ENCODE measurements around the gene MINK1. TPM values are rescaled to one million over a fixed set of nuclear protein-coding genes. Genes with fewer than 3 reads are reported as not detected.

The MINK1 gene
- total and polyA plus RNA-seq, 10 of the 15 experiments (the other 5 are each of a cell fraction or from before 2014, with no cell fraction given) = 0.08 to 55.6 (median 15.0) TPM

DNA sequence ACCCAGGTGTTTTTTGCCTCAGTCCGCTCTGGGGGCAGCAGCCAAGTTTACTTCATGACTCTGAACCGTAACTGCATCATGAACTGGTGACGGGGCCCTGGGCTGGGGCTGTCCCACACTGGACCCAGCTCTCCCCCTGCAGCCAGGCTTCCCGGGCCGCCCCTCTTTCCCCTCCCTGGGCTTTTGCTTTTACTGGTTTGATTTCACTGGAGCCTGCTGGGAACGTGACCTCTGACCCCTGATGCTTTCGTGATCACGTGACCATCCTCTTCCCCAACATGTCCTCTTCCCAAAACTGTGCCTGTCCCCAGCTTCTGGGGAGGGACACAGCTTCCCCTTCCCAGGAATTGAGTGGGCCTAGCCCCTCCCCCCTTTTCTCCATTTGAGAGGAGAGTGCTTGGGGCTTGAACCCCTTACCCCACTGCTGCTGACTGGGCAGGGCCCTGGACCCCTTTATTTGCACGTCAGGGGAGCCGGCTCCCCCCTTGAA, 64.1 kb downstream of the MINK1 start:
- in situ Hi-C loops (cut with MboI) = no loop called here

More for the DNA sequence above, 64.1 kb downstream of the MINK1 start:
- peaks cover 3 to 17% of the 10 kb centered on the region in 2 experiments; a peak in 3 of 4 replicates for H3K36me3 ChIP-seq (ENCODE audit: control insufficient read depth in 2 of 2, insufficient read depth in 2 of 2, low read length in 1 of 2)
- DNase-seq (ENCODE audit: low read depth, low spot score) = no peak
- H3K9me3 ChIP-seq (replicated peaks; ENCODE audit: control insufficient read depth, insufficient read depth, low read length) = no peaks in the 10 kb centered on the region; the same call in 2 of the 3 replicates
- H2AFZ ChIP-seq (ENCODE audit: control insufficient read depth, low read depth, low read length) = no peak overlapping the region
- ATAC-seq = no peak
- FAIRE-seq = no peak
- peaks cover 10% of the 10 kb centered on the region; the same call in 1 of the 2 replicates for H3K4me1 ChIP-seq (ENCODE audit: control insufficient read depth, insufficient read depth, low read length)
- no peaks in the 10 kb centered on the region for H4K20me1 ChIP-seq (ENCODE audit: control insufficient read depth, insufficient read depth)
- H3K27me3 ChIP-seq (replicated peaks in 1 of 2; ENCODE audit: control insufficient read depth in 2 of 2, insufficient read depth in 2 of 2, low read length in 1 of 2) = no peaks in the 10 kb centered on the region; a peak in 1 of 4 replicates
- SMC1A ChIA-PET (ENCODE audit: uncharacterized antibody, unreplicated experiment) = no interaction called here
- TF ChIP-seq KLF5 (IDR thresholded peaks at IDR 0.05; ENCODE audit: partially characterized antibody) (no peak), NR2F1 (conservative IDR thresholded peaks at IDR 0.05) (0 out of 2 replicates have a peak, but pooled peaks have one; percentile 14), HCFC1 (IDR thresholded peaks at IDR 0.05; ENCODE audit: low read length) (no peak), BRCA1 (IDR thresholded peaks at IDR 0.05; ENCODE audit: low read depth, low read length) (no peak)
- TF ChIP-seq, protein P1, sequence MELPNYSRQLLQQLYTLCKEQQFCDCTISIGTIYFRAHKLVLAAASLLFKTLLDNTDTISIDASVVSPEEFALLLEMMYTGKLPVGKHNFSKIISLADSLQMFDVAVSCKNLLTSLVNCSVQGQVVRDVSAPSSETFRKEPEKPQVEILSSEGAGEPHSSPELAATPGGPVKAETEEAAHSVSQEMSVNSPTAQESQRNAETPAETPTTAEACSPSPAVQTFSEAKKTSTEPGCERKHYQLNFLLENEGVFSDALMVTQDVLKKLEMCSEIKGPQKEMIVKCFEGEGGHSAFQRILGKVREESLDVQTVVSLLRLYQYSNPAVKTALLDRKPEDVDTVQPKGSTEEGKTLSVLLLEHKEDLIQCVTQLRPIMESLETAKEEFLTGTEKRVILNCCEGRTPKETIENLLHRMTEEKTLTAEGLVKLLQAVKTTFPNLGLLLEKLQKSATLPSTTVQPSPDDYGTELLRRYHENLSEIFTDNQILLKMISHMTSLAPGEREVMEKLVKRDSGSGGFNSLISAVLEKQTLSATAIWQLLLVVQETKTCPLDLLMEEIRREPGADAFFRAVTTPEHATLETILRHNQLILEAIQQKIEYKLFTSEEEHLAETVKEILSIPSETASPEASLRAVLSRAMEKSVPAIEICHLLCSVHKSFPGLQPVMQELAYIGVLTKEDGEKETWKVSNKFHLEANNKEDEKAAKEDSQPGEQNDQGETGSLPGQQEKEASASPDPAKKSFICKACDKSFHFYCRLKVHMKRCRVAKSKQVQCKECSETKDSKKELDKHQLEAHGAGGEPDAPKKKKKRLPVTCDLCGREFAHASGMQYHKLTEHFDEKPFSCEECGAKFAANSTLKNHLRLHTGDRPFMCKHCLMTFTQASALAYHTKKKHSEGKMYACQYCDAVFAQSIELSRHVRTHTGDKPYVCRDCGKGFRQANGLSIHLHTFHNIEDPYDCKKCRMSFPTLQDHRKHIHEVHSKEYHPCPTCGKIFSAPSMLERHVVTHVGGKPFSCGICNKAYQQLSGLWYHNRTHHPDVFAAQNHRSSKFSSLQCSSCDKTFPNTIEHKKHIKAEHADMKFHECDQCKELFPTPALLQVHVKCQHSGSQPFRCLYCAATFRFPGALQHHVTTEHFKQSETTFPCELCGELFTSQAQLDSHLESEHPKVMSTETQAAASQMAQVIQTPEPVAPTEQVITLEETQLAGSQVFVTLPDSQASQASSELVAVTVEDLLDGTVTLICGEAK (IDR thresholded peaks at IDR 0.05; ENCODE audit: borderline replicate concordance) = no peak
- TF ChIP-seq, protein P2, sequence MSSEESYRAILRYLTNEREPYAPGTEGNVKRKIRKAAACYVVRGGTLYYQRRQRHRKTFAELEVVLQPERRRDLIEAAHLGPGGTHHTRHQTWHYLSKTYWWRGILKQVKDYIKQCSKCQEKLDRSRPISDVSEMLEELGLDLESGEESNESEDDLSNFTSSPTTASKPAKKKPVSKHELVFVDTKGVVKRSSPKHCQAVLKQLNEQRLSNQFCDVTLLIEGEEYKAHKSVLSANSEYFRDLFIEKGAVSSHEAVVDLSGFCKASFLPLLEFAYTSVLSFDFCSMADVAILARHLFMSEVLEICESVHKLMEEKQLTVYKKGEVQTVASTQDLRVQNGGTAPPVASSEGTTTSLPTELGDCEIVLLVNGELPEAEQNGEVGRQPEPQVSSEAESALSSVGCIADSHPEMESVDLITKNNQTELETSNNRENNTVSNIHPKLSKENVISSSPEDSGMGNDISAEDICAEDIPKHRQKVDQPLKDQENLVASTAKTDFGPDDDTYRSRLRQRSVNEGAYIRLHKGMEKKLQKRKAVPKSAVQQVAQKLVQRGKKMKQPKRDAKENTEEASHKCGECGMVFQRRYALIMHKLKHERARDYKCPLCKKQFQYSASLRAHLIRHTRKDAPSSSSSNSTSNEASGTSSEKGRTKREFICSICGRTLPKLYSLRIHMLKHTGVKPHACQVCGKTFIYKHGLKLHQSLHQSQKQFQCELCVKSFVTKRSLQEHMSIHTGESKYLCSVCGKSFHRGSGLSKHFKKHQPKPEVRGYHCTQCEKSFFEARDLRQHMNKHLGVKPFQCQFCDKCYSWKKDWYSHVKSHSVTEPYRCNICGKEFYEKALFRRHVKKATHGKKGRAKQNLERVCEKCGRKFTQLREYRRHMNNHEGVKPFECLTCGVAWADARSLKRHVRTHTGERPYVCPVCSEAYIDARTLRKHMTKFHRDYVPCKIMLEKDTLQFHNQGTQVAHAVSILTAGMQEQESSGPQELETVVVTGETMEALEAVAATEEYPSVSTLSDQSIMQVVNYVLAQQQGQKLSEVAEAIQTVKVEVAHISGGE (CRISPR knock-in tag; IDR thresholded peaks at IDR 0.05) = no peak
- H3K4me3 ChIP-seq = no peak overlapping the region
- RAD21 ChIA-PET (ENCODE audit: unreplicated experiment) = no interaction called here
- no peaks in the 10 kb centered on the region for H3K79me2 ChIP-seq (ENCODE audit: control insufficient read depth, insufficient read depth, low read length)
- no peak overlapping the region for H3K27ac ChIP-seq (ENCODE audit: control insufficient read depth, insufficient read depth)
- CTCF ChIA-PET = no interaction called here
- POLR2A ChIA-PET = interaction anchor here (0.5 to 0.6 kb wide), 2 partner anchors 248 to 486 kb away, joined by 3 to 6 read pairs; no protein-coding TSS in a partner anchor
- WGBS (ENCODE audit: insufficient coverage, insufficient replicate concordance, low lambda C conversion rate, missing lambda C conversion rate) = 92% methylated on average over 10 of the region's 10 CpGs
- H3K4me2 ChIP-seq (ENCODE audit: control insufficient read depth, insufficient read depth) = no peak overlapping the region
- intact Hi-C loops (cut with micrococcal nuclease; ENCODE audit: unreplicated experiment) = no loop called here
- BruUV-seq (replicated peaks) = no TSS peak
- no peak overlapping the region for H3K9ac ChIP-seq (ENCODE audit: control insufficient read depth, insufficient read depth, low read length)
